Measurements from ENCODE around the gene KLHL29. TPM values are rescaled to one million over a fixed set of nuclear protein-coding genes. Genes with fewer than 3 reads are reported as not detected.

The KLHL29 gene
- total and polyA plus RNA-seq, 2 donors (not counting 3 experiments of a cell fraction or from before 2014, with no cell fraction given) = 4.6 to 12.7 TPM

DNA sequence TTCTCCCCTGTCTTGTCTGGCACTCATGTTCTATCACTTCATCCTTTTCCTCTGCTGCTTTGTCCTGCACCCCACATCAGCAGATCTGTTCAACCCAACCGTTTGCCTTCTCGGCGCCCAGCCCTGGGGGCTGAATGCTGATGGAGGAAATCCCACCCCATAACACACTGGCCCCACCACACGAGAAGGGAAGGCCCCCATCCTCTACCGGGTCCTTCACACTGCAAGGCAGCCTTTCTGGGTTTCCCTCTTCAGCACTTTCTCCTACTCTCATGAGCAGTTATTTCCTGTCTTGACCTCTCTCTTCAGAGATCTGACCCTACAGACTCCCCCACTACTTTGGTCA lies 314.6 kb downstream of the KLHL29 start:
- DNase-seq (ENCODE audit: low read depth, low spot score) (no peak), FAIRE-seq (no peak)
- no peaks in the 10 kb centered on the region for H3K27me3 ChIP-seq (ENCODE audit: control insufficient read depth in 2 of 2, insufficient read depth in 2 of 2, low read length in 2 of 2)
- no peak overlapping the region for H2AFZ ChIP-seq (ENCODE audit: low read depth, low read length)
- peaks cover 0 to 3% of the 10 kb centered on the region in 2 experiments for H3K36me3 ChIP-seq (ENCODE audit: control insufficient read depth in 2 of 2, extremely low read depth in 1 of 2, insufficient read depth in 2 of 2, low read length in 2 of 2)
- POLR2A ChIA-PET = no interaction called here
- no peak overlapping the region for H3K27ac ChIP-seq (ENCODE audit: insufficient read depth, low read depth, low read length)
- no peaks in the 10 kb centered on the region for H3K9me3 ChIP-seq (replicated peaks; ENCODE audit: control insufficient read depth, insufficient read depth, low read length)
- dilution Hi-C loops (cut with MboI; ENCODE audit: extremely low pct_ligation_motif_present, low sequenced_read_pairs) = no loop called here
- no TSS peak for BruUV-seq (replicated peaks)
- intact Hi-C loops (cut with micrococcal nuclease) = no loop called here
- no peaks in the 10 kb centered on the region for H3K9me1 ChIP-seq (replicated peaks; ENCODE audit: control insufficient read depth, extremely low read depth, insufficient read depth, low read length)
- no peaks in the 10 kb centered on the region for H3K4me1 ChIP-seq (ENCODE audit: control insufficient read depth, extremely low read depth, insufficient read depth, low read length)
- CTCF ChIA-PET = no interaction called here
- no peak overlapping the region for H3K4me3 ChIP-seq (replicated peaks in 1 of 3; ENCODE audit: insufficient read depth in 1 of 3, low read depth in 1 of 3, low read length in 3 of 3)
- TF ChIP-seq MYC (IDR thresholded peaks at IDR 0.05; ENCODE audit: low read depth, low read length) (no peak), GATA2 (IDR thresholded peaks at IDR 0.05; ENCODE audit: insufficient read depth, insufficient read length, low read depth, low read length) (no peak), POLR2A (IDR thresholded peaks at IDR 0.05; ENCODE audit: low read depth, low read length) (no peak), JUN (IDR thresholded peaks at IDR 0.05; ENCODE audit: borderline replicate concordance, insufficient read depth, insufficient read length, low read depth) (no peak), EZH2 (IDR thresholded peaks at IDR 0.05; ENCODE audit: borderline replicate concordance, low read depth, low read length, severe bottlenecking) (no peak), POLR2AphosphoS5 (IDR thresholded peaks at IDR 0.05; ENCODE audit: insufficient read depth, low read depth, low read length) (no peak), FOS (IDR thresholded peaks at IDR 0.05; ENCODE audit: borderline replicate concordance, insufficient read depth, low read length) (no peak)
- TF ChIP-seq, protein P1, sequence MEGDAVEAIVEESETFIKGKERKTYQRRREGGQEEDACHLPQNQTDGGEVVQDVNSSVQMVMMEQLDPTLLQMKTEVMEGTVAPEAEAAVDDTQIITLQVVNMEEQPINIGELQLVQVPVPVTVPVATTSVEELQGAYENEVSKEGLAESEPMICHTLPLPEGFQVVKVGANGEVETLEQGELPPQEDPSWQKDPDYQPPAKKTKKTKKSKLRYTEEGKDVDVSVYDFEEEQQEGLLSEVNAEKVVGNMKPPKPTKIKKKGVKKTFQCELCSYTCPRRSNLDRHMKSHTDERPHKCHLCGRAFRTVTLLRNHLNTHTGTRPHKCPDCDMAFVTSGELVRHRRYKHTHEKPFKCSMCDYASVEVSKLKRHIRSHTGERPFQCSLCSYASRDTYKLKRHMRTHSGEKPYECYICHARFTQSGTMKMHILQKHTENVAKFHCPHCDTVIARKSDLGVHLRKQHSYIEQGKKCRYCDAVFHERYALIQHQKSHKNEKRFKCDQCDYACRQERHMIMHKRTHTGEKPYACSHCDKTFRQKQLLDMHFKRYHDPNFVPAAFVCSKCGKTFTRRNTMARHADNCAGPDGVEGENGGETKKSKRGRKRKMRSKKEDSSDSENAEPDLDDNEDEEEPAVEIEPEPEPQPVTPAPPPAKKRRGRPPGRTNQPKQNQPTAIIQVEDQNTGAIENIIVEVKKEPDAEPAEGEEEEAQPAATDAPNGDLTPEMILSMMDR (IDR thresholded peaks at IDR 0.05; ENCODE audit: extremely low read depth in 1 of 2, insufficient read depth in 1 of 2, low read depth in 1 of 2, low read length in 2 of 2) = no peak
- TF ChIP-seq, protein P2, sequence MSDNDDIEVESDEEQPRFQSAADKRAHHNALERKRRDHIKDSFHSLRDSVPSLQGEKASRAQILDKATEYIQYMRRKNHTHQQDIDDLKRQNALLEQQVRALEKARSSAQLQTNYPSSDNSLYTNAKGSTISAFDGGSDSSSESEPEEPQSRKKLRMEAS (IDR thresholded peaks at IDR 0.05; ENCODE audit: insufficient read depth, insufficient read length) = no peak
- no peaks in the 10 kb centered on the region for H3K79me2 ChIP-seq (ENCODE audit: control insufficient read depth, insufficient read depth, low read length)
- H4K20me1 ChIP-seq (replicated peaks; ENCODE audit: control insufficient read depth, extremely low read depth, insufficient read depth, low read length) = no peaks in the 10 kb centered on the region
- no peak overlapping the region for H3K9ac ChIP-seq (replicated peaks; ENCODE audit: extremely low read depth, insufficient read depth, low read length)
- H3K4me2 ChIP-seq (ENCODE audit: insufficient read depth, low read length) = no peak overlapping the region

Data from endothelial cell of umbilical vein (primary cell).